Adipocyte (in vitro differentiated cells): Measurements from ENCODE around the gene TRAF2.
A peak's percentile ranks its signal among the peaks of the same experiment; 100 is the strongest.
"Not testable (repeated sequence)": the region's sequence is repeated elsewhere in the genome, so short reads cannot be mapped to it uniquely, and the experiment has no call there.

Experiments
- DNase-seq: peaks from one replicate; pipeline ENCODE4 v3.0.0-alpha.2; 2015; ENCODE audit warnings: low read depth
- H3K27me3 ChIP-seq: replicated peaks from 2 replicates; pipeline ENCODE4 v1.7.0; 2013; ENCODE audit warnings: mild to moderate bottlenecking, low read length, moderate library complexity; ENCODE audit not compliant: control insufficient read depth, insufficient read depth
- H3K36me3 ChIP-seq: 2 replicates; pipeline ENCODE4 v1.7.0; 2013; ENCODE audit warnings: low read length, mild to moderate bottlenecking, moderate library complexity; ENCODE audit not compliant: control insufficient read depth, insufficient read depth, severe bottlenecking
- H3K4me1 ChIP-seq: 2 replicates; pipeline ENCODE4 v1.7.0; 2013; ENCODE audit warnings: mild to moderate bottlenecking, low read length, moderate library complexity; ENCODE audit not compliant: control insufficient read depth, insufficient read depth
- H3K4me3 ChIP-seq: 2 replicates; pipeline ENCODE4 v1.7.0; 2013; ENCODE audit warnings: mild to moderate bottlenecking, low read length, moderate library complexity
- H3K9ac ChIP-seq: 2 replicates; pipeline ENCODE4 v1.7.0; 2013; ENCODE audit warnings: mild to moderate bottlenecking, low read length, moderate library complexity
- H3K9me3 ChIP-seq: 2 replicates; pipeline ENCODE4 v1.7.0; 2013; ENCODE audit warnings: mild to moderate bottlenecking, low read length, moderate library complexity; ENCODE audit not compliant: control insufficient read depth

TRAF2 gene

GRCh38 chr9:136880651-136881050 lies 5.7 kb upstream of the TRAF2 start:
- H3K9ac ChIP-seq: no peak overlapping the region
- no peaks in the 10 kb centered on the region for H3K27me3 ChIP-seq
- peaks cover 20% of the 10 kb centered on the region for H3K4me1 ChIP-seq
- no peaks in the 10 kb centered on the region for H3K36me3 ChIP-seq
- H3K4me3 ChIP-seq: no peak overlapping the region
- no peak for DNase-seq
- no peaks in the 10 kb centered on the region for H3K9me3 ChIP-seq

- Histone ChIP-seq H3K4me1 (peaks cover 22% of the 10 kb centered on the region), H3K36me3 (no peaks in the 10 kb centered on the region), H3K9me3 (no peaks in the 10 kb centered on the region), H3K9ac (peak overlapping the region; percentile 76), H3K4me3 (peak overlapping the region; percentile 73), H3K27me3 (no peaks in the 10 kb centered on the region)
- peak; percentile 68 for DNase-seq
These were observed 4.6 kb upstream of the TRAF2 start for GRCh38 chr9:136881691-136882108.

GRCh38 chr9:136882109-136882946 lies 4.0 kb upstream of the TRAF2 start:
- H3K27me3 ChIP-seq: no peaks in the 10 kb centered on the region
- DNase-seq: peak; percentile 60
- peaks cover 25% of the 10 kb centered on the region for H3K4me1 ChIP-seq
- H3K9ac ChIP-seq: peak overlapping the region; percentile 76
- H3K36me3 ChIP-seq: no peaks in the 10 kb centered on the region
- H3K9me3 ChIP-seq: no peaks in the 10 kb centered on the region
- peak overlapping the region; percentile 73 for H3K4me3 ChIP-seq

GRCh38 chr9:136882947-136883283 lies 3.4 kb upstream of the TRAF2 start:
- peaks cover 28% of the 10 kb centered on the region for H3K4me1 ChIP-seq
- H3K9me3 ChIP-seq, DNase-seq, H3K9ac ChIP-seq, H3K36me3 ChIP-seq, H3K27me3 ChIP-seq: not testable (repeated sequence)
- peak overlapping the region; percentile 73 for H3K4me3 ChIP-seq

DNA sequence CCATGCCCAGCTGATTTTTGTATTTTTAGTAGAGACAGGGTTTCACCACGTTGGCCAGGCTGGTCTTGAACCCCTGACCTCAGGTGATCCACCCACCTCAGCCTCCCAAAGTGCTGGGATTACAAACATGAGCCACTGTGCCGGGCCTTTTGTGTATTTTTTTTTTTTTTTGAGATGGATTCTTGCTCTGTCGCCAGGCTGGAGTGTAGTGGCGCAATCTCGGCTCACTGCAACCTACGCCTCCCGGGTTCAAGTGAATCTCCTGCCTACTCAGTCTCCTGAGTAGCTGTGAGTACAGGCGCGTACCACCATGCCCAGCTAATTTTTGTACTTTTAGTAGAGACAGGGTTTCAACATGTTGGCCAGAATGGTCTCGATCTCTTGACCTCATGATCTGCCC lies 2.6 kb upstream of the TRAF2 start:
- not testable (repeated sequence) for H3K36me3 ChIP-seq, DNase-seq, H3K9me3 ChIP-seq, H3K4me3 ChIP-seq, H3K9ac ChIP-seq, H3K27me3 ChIP-seq
- peaks cover 28% of the 10 kb centered on the region for H3K4me1 ChIP-seq

GRCh38 chr9:136886610-136887597 lies 588 bp downstream of the TRAF2 start:
- Histone ChIP-seq H3K9me3 (no peaks in the 10 kb centered on the region), H3K9ac (peak overlapping the region; percentile 87), H3K36me3 (peaks cover 3% of the 10 kb centered on the region), H3K4me3 (peak overlapping the region; percentile 86), H3K4me1 (peaks cover 23% of the 10 kb centered on the region), H3K27me3 (no peaks in the 10 kb centered on the region)
- DNase-seq: peak; percentile 56

DNA sequence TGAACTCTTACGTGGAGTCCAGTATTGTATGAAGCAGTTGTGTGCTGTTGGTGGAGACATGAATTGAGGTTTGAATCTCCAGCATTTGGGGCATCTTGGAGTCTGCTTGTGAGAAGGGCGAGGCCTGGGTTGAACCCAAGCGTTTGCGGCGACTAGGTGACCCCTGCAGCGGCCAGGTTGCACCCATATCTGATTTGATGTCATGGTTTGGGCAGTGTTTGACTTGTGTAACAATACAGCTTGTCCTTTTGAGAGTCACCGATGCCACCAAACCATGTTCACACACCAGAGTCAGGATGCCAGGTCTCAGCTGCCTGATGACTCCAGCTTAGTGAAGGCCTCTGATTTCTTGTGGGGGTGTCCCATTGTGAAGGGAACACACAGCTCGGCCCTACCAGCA lies 2.1 kb downstream of the TRAF2 start:
- no peaks in the 10 kb centered on the region for H3K9me3 ChIP-seq
- H3K36me3 ChIP-seq: peaks cover 3% of the 10 kb centered on the region
- no peak for DNase-seq
- no peak overlapping the region for H3K9ac ChIP-seq
- H3K4me3 ChIP-seq: no peak overlapping the region
- H3K4me1 ChIP-seq: peaks cover 10% of the 10 kb centered on the region
- H3K27me3 ChIP-seq: no peaks in the 10 kb centered on the region

DNA sequence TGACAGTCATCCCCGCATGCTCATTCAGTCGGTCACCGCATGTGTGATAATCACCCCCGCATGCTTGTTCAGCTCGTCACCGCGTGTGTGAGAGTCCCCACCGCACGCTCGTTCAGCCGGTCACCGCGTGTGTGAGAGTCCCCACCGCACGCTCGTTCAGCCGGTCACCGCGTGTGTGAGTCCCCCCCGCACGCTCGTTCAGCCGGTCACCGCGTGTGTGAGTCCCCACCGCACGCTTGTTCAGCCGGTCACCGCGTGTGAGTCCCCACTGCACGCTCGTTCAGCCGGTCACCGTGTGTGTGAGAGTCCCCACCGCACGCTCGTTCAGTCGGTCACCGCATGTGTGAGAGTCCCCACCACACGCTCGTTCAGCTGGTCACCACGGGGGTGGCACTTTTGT lies 3.5 kb downstream of the TRAF2 start:
- Histone ChIP-seq H3K9ac (no peak overlapping the region), H3K4me3 (no peak overlapping the region), H3K27me3 (no peaks in the 10 kb centered on the region), H3K36me3 (peaks cover 3% of the 10 kb centered on the region), H3K4me1 (peaks cover 10% of the 10 kb centered on the region), H3K9me3 (no peaks in the 10 kb centered on the region)
- no peak for DNase-seq

DNA sequence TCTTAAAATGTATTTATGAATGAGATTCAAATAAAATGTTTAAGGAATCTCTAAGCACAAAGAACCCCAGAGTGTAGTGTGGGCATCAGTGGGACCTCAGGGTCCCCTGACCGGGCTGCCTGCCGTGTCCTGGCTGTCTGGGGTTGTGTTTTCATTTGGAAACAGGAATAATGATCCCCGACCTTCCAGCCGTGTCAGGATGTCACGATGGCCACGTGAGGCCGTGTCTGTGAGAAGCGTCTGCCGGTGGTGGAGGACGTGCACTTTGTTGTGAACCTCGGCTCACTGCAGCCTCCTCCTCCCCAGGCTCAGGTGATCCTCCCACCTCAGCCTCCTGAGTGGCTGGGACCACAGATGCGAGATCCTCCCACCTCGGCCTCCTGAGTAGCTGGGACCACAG lies 4.3 kb downstream of the TRAF2 start:
- Histone ChIP-seq H3K9ac (no peak overlapping the region), H3K27me3 (no peaks in the 10 kb centered on the region), H3K36me3 (peaks cover 3% of the 10 kb centered on the region), H3K4me3 (no peak overlapping the region), H3K9me3 (no peaks in the 10 kb centered on the region), H3K4me1 (peaks cover 8% of the 10 kb centered on the region)
- DNase-seq: no peak

GRCh38 chr9:136896027-136896426 lies 9.7 kb downstream of the TRAF2 start:
- Histone ChIP-seq H3K27me3 (no peaks in the 10 kb centered on the region), H3K4me1 (peaks cover 2% of the 10 kb centered on the region), H3K9ac (no peak overlapping the region), H3K9me3 (no peaks in the 10 kb centered on the region), H3K4me3 (no peak overlapping the region), H3K36me3 (peaks cover 20% of the 10 kb centered on the region)
- no peak for DNase-seq

GRCh38 chr9:136898483-136899100 lies 12.3 kb downstream of the TRAF2 start:
- DNase-seq: no peak
- Histone ChIP-seq H3K9ac (no peak overlapping the region), H3K4me3 (no peak overlapping the region), H3K36me3 (peaks cover 20% of the 10 kb centered on the region), H3K9me3 (no peaks in the 10 kb centered on the region), H3K4me1 (peaks cover 25% of the 10 kb centered on the region), H3K27me3 (no peaks in the 10 kb centered on the region)
